ENCODE results near the gene XK.

DNA sequence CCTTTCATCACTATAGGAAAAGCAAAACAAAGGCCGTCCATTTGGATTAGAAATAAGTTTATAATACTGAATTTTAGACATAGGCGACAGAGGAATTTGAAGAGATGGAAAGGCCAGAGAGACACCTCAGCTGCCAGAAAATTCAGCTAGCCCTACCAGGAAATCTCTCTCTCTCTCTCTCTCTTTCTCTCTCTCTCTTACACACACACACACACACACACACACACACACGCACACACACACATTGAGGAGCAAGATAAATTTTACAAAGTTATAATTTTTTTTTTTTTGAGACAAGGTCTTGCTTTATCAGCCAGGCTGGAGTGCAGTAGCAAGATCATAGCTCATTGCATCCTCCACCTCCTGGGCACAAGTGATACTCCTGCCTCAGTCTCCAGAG is 1.4 kb downstream of the XK start:
- TF ChIP-seq, protein P1, sequence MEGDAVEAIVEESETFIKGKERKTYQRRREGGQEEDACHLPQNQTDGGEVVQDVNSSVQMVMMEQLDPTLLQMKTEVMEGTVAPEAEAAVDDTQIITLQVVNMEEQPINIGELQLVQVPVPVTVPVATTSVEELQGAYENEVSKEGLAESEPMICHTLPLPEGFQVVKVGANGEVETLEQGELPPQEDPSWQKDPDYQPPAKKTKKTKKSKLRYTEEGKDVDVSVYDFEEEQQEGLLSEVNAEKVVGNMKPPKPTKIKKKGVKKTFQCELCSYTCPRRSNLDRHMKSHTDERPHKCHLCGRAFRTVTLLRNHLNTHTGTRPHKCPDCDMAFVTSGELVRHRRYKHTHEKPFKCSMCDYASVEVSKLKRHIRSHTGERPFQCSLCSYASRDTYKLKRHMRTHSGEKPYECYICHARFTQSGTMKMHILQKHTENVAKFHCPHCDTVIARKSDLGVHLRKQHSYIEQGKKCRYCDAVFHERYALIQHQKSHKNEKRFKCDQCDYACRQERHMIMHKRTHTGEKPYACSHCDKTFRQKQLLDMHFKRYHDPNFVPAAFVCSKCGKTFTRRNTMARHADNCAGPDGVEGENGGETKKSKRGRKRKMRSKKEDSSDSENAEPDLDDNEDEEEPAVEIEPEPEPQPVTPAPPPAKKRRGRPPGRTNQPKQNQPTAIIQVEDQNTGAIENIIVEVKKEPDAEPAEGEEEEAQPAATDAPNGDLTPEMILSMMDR (conservative IDR thresholded peaks at IDR 0.05; ENCODE audit: low read length), result no peak
- no peak for TF ChIP-seq EZH2phosphoT487 (IDR thresholded peaks at IDR 0.05; ENCODE audit: borderline replicate concordance)

Measured in Loucy (cell line).